GM19372 (cell line): ENCODE data around the gene CGN.

Source experiments
- ATAC-seq: cut with Tn5 transposase; IDR thresholded peaks from one replicate; pipeline ENCODE4 v1.9.1; 2021; ENCODE audit warnings: mild to moderate bottlenecking, low read depth, moderate library complexity; ENCODE audit not compliant: unreplicated experiment

Gene CGN

DNA sequence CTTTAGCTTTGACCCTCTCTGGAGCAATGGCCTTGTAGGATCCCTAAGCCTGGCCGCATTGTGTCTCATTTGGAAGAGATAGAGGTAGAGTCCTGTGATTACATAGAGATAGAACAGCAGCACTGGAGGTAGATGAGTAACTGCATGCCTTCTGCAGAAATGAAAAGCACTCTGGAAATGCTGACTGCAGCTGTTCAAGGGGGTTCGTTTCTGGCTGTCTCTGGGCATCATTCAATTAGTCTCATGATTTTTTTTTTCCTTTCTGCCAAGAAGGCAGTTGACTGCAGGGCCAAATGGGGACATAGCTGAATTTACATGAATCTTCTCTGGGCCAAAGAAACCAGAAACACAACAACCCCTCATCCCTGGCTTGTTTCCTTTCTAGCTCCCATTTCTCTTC is 72.6 kb downstream of the CGN start:
- ATAC-seq, result no peak

DNA sequence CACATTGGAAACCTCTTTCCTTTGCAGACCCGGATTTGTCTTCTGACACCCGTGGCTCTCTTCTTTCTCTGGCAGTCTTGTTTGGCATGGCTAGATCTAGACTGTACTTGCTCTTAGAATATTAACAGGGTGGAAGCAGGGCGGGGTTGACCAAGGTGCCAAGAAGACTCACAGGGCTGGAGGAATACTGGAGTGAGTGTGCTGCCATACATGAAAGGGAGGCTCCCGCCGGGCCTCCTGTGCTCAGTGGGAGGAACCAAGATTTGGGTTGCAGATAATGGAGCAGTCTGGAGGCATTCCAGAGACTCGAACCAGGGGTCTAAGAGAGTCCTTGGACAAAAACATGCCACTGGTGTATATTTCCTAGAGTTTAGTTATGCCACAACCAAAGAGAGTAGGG is 73.1 kb downstream of the CGN start:
- ATAC-seq, result no peak

DNA sequence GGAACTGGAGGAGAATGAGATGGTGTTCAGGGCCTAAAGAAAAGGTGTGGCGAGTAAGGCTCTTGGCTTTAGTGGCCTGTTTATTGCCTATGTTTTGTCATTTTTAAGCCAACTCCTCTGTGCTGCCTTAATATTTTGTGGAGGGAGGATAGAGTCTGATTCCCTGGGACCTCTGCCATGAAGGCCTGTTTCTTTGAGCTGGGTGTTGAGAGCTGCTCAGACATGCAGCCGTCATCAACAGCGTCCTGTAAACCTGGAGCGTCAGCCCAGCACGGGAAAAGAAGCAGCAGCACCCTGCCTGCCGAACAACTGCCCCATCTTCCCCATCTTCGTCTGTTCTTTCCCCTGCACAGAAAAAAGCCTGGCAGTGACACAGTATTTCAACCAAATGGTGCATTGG is 73.6 kb downstream of the CGN start:
- ATAC-seq, result no peak

DNA sequence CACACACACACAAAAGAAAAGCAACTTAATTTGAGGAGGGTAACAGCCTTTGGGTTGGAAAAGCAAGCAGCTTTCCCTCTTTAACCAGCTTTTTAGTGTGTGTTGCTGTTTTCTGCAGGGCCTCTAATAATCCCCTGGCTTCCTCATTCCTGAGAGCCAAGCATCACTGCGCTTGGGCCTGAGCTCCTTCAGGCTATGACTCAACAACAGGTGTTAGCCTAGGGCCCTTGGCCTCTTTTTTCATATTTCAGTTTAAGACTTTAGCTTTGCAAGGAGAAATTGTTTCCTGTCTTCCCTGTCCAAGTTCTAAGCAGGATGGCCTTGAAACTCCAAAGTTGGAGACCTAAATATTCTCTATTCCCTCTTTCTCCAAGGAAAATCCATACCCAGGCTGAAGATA is 74.4 kb downstream of the CGN start:
- no peak for ATAC-seq
